ENCODE measurements around the gene RAB40C.

Gene RAB40C

GRCh38 chr16:647173-647902 is 57.5 kb downstream of the RAB40C start:
- no peak for DNase-seq (ENCODE audit: low spot score)

- DNase-seq (ENCODE audit: low spot score), result no peak
Measured at GRCh38 chr16:648071-648780, 58.4 kb downstream of the RAB40C start.

DNA sequence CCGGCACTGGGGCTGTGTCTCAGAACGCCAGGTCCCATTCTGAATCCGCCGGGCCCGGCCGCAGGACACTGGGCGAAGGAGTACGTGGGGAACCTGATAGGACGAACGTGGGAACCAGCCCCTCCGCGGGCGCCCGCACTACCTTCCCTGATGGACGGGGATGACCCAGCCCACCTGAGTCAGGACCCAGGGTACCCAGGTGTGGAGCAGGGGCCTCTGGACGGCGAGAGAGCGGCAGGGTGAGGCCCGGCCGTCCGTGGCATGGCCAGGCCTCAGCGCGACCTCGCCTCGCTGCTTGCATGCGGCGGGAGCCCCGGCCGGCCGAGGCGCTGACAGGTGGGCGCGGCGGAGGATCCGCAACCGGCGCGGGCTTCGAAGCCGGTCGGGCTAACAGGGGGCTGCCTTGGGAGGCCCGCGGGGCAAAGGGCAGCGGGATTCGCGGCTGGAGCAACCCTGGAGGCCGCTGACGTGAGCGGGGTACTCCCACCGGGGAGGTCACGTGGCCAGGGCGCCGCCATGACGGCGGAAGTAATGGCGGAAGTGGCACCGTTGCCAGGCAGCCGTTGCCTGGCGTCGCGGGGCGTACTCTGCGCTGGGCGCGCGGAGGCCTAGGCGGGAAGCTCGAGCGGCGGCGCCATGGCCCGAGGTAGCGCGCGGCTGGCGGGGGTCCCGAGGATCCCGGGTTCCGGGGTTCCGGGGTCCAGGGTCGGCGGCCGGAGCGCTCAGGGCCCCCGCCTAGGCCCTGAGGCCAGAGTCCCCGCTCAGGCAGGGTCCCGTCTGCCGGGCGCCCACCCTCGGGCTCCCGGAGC is 59.1 kb downstream of the RAB40C start, which contains the start of gene WDR90:
Gene WDR90, plus strand, starts transcription at position 585 of the 809 bp plus-strand sequence. Its CDS starts 52 bp downstream, at position 637.
- DNase-seq (ENCODE audit: low spot score), result peak; percentile 91

- DNase-seq (ENCODE audit: low spot score), result no peak
Measured at GRCh38 chr16:649631-650030, 59.8 kb downstream of the RAB40C start.

GRCh38 chr16:651844-652243 is 62.0 kb downstream of the RAB40C start:
- DNase-seq (ENCODE audit: low spot score), result no peak

DNA sequence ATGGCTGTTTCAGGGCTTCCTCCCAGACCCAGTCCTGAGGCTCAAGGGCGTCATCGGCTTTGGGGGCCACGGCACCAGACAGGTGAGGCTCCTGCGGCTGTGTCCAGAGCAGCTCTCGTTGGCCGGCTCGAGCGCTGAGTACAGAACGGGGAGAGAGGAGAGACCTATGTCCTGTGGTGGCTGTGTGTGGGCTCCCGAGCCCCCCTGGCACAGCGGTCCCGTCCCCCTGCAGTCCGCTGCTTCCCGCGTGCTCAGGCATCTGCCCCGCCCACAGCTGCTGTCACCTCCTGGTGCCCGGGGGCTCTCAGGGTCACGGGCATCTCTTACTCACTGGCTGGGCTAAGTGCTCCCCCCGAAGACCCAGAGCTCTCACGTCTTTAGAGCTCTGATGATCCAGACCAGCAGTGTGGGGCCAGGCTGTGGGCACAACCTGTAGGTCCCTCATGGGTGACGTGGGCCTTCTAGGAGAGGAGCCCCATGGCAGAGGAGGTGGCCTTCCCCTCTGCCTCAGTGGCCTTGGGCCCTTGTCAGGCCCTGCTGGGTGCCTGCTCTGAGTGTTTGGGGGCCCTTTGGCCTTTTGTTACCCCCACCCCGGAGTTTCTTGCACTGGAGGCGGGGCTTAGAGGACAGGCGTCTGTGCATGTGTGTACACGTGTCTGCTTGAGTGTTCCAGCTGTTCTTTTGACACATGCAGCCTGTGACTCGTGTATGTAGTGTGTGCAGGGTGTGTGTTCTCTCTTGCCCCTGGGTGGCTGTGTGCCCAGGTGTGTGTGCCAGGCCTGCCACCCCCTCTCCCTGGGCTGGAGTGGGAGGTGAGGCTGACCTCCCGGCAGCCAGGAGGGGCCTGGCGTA is 62.8 kb downstream of the RAB40C start:
- DNase-seq (ENCODE audit: low spot score), result no peak

DNA sequence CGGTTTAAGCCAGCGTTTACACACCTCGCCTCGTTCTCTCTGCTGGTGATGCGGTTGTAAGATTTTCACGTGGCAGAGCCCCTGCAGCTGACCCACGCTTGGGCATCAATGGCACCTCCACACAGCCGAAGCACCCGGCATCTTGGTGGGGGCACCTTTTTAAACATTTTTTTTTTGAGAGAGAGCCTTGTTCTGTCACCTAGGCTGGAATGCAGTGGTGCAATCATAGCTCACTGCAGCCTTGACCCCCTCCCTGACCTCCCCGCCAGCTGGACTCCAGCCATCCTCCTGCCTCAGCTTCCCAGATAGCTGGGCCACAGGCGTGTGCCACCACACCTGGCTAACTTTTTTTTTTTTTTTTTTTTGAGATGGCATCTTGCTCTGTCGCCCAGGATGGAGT is 64.2 kb downstream of the RAB40C start:
- DNase-seq (ENCODE audit: low spot score), result no peak

DNA sequence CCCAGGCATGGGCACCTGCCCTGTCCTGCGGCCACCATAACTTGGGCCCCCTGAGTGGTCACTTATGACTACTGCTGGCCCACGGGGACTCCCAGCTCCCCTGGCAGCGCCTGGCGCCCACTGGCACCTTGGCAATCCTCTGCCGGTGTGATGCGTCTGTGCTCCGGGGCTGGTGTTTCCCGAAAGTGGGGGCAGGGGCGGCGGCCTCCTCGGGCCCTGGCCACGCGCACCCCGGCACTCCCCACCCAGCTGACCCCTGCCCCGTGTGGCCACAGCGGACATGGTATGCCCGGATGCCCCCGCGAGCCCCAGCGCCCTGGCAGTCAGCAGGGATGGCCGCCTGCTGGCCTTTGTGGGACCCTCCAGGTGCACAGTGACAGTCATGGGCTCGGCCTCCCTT is 67.6 kb downstream of the RAB40C start:
- no peak for DNase-seq (ENCODE audit: low spot score)

DNA sequence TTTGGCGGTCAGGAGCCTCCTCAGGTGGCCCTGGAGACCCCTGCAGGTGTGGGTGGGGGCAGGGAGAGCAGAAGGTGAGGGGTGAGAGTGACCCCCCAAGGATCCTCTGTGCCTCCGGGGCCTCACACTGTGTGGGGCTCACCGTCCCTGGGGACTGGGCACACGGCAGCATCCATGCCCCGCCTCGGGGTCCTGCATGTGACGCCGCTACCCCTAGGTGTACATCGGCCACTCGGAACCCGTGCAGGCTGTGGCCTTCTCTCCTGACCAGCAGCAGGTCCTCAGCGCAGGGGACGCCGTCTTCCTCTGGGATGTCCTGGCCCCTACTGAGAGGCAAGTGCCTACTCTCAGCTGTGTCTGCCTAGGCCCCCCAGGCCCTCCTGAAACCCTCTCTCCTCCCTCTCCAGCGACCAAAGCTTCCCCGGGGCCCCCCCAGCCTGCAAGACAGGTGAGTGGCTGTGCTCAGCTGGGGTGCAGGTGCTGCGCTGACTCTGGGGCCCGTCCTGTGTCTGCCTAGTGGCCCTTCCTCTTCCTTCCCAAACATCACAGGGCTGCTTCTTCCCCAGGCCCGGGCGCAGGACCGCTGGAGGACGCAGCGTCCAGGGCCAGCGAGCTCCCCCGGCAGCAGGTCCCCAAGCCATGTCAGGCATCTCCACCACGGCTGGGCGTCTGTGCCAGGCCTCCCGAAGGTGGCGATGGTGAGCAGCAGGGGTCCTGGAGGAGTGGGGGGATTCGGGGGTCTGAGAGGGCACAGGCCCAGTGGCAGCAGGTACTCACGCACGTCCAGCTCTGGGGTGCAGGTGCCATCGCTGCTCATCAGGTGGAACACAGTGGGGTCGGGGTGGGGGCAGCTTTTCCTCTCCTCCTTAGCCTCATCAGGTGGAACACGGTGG is 69.1 kb downstream of the RAB40C start:
- DNase-seq (ENCODE audit: low spot score), result no peak

DNA sequence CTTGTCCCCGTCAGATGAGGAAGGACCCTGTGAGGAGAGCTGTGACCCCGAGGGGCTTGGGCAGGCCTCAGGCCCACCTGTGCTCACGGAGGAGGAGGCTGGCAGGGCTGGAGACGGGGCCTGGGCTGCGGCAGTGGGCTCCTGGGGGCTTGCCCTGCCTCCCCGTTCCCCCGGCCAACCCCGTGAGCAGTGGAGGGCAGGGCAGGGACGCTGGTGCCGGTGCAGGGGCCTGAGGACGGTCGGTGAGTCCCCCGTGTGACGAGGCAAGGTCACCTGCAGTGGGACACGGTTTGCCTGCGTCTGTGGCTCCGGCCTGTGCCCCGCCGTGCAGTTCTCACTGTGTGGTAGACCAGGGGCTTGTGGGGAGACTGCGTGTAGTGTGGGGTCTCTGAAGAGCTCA is 69.8 kb downstream of the RAB40C start:
- DNase-seq (ENCODE audit: low spot score), result no peak

GRCh38 chr16:660132-660458 is 70.2 kb downstream of the RAB40C start:
- no peak for DNase-seq (ENCODE audit: low spot score)

GRCh38 chr16:660459-661183 is 70.8 kb downstream of the RAB40C start:
- DNase-seq (ENCODE audit: low spot score), result peak; percentile 86

GRCh38 chr16:661184-661821 is 71.4 kb downstream of the RAB40C start:
- DNase-seq (ENCODE audit: low spot score), result no peak

GRCh38 chr16:662095-662494 is 72.2 kb downstream of the RAB40C start:
- DNase-seq (ENCODE audit: low spot score), result no peak

DNA sequence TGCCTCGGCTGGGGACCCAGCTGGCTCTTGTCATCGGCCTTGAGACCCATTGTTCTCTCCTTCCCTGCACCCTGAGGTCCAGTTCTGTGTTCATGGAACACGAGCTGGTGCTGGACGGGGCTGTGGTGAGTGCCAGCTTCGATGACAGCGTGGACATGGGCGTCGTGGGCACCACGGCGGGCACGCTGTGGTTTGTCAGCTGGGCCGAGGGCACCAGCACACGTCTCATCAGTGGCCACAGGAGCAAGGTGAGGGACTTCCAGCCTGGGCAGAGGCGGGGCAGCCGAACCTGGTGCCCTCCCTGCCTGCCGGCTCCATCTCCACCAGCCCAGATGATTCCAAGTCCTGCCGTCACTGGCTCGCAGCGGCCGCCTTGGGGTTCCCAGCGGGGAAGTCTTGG is 72.7 kb downstream of the RAB40C start:
- DNase-seq (ENCODE audit: low spot score), result no peak

GRCh38 chr16:666572-666971 is 76.7 kb downstream of the RAB40C start:
- no peak for DNase-seq (ENCODE audit: low spot score)

- no peak for DNase-seq (ENCODE audit: low spot score)
Measured at GRCh38 chr16:667113-667779, 77.4 kb downstream of the RAB40C start.

DNA sequence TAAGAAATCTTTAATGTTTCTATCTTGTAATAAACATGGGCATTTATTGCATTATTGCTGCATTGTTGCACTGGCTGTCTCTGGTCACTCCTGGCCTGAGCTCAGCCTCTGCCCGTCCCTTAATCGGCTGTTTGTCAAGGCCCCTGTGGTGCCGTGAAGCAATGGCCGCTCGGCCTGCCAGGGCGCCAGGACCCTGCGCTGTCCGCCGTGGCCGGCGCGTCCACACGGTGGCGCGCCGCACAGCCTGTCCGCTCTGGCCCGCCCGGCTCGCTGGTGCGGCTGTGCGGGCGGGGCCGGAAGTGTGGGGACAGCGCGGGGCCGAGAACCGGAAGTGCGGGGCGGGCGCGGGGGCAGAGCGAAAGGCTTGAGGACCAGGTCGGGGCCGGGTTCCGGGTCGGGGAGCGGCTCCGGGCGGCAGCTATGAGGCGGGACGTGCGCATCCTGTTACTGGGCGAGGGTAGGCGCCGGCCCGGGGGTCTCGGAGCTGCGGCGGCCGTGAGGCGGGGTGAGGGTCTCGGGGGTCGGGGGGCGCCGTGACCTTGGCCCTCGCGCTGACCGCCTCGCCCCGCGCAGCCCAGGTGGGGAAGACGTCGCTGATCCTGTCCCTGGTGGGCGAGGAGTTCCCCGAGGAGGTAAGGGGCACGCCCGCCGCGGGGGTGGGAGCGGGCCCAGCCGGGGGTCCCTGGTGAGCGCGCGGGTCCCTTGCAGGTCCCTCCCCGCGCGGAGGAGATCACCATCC is 78.1 kb downstream of the RAB40C start, which contains the start of gene RHOT2:
Gene RHOT2, plus strand, starts transcription at position 353 of the 739 bp plus-strand sequence. Its CDS starts 68 bp downstream, at position 421.
- DNase-seq (ENCODE audit: low spot score), result peak; percentile 92
